ENCODE results near the gene TAF9. TPM values are rescaled to one million over a fixed set of nuclear protein-coding genes. Genes with fewer than 3 reads are reported as not detected.

The TAF9 gene
- total and polyA plus RNA-seq, 2 experiments from 2014 or later: 65.1 to 146 TPM

GRCh38 chr5:69404659-69405330, 35.5 kb upstream of the TAF9 start:
- Histone ChIP-seq H3K4me3 (no peak overlapping the region), H3F3A (replicated peaks; ENCODE audit: low read depth) (no peaks in the 10 kb centered on the region), H4K20me1 (replicated peaks; ENCODE audit: insufficient read depth) (no peaks in the 10 kb centered on the region; the same call in 1 of the 2 replicates), H3K27me3 (ENCODE audit: insufficient read depth) (no peaks in the 10 kb centered on the region), H3K4me1 (ENCODE audit: insufficient read depth) (no peaks in the 10 kb centered on the region), H3K27ac (ENCODE audit: low read depth) (no peak overlapping the region), H3K4me2 (no peak overlapping the region), H3K9me2 (ENCODE audit: insufficient read depth) (no peaks in the 10 kb centered on the region; the same call in 1 of the 2 replicates), H3K36me3 (ENCODE audit: insufficient read depth) (peaks cover 8% of the 10 kb centered on the region; the same call in 1 of the 2 replicates), H3K79me2 (replicated peaks; ENCODE audit: insufficient read depth) (no peaks in the 10 kb centered on the region), H2AFZ (no peak overlapping the region)
- DNase-seq (ENCODE audit: low spot score) (no peak), ATAC-seq (no peak)
- H3K27me3 Mint-ChIP-seq (ENCODE audit: insufficient read depth, low read depth, poor library complexity): no peaks in the 10 kb centered on the region
- H3K36me3 Mint-ChIP-seq (ENCODE audit: low read depth): peaks cover 40% of the 10 kb centered on the region
- no peak overlapping the region for H3K27ac Mint-ChIP-seq
- H3K9me3 Mint-ChIP-seq: no peaks in the 10 kb centered on the region
- no peak overlapping the region for H3K4me3 Mint-ChIP-seq
- TF ChIP-seq NANOG (IDR thresholded peaks at IDR 0.05; ENCODE audit: borderline replicate concordance): no peak
- TF ChIP-seq STAT1 (IDR thresholded peaks at IDR 0.05; ENCODE audit: unreplicated experiment): no peak
- TF ChIP-seq EZH2 (IDR thresholded peaks at IDR 0.05; ENCODE audit: low read depth, unreplicated experiment): no peak
- no peak for TF ChIP-seq POLR2AphosphoS5 (IDR thresholded peaks at IDR 0.05; ENCODE audit: low read depth)
- TF ChIP-seq, protein P1, sequence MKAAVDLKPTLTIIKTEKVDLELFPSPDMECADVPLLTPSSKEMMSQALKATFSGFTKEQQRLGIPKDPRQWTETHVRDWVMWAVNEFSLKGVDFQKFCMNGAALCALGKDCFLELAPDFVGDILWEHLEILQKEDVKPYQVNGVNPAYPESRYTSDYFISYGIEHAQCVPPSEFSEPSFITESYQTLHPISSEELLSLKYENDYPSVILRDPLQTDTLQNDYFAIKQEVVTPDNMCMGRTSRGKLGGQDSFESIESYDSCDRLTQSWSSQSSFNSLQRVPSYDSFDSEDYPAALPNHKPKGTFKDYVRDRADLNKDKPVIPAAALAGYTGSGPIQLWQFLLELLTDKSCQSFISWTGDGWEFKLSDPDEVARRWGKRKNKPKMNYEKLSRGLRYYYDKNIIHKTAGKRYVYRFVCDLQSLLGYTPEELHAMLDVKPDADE (IDR thresholded peaks at IDR 0.05): no peak
- TF ChIP-seq, protein P2, sequence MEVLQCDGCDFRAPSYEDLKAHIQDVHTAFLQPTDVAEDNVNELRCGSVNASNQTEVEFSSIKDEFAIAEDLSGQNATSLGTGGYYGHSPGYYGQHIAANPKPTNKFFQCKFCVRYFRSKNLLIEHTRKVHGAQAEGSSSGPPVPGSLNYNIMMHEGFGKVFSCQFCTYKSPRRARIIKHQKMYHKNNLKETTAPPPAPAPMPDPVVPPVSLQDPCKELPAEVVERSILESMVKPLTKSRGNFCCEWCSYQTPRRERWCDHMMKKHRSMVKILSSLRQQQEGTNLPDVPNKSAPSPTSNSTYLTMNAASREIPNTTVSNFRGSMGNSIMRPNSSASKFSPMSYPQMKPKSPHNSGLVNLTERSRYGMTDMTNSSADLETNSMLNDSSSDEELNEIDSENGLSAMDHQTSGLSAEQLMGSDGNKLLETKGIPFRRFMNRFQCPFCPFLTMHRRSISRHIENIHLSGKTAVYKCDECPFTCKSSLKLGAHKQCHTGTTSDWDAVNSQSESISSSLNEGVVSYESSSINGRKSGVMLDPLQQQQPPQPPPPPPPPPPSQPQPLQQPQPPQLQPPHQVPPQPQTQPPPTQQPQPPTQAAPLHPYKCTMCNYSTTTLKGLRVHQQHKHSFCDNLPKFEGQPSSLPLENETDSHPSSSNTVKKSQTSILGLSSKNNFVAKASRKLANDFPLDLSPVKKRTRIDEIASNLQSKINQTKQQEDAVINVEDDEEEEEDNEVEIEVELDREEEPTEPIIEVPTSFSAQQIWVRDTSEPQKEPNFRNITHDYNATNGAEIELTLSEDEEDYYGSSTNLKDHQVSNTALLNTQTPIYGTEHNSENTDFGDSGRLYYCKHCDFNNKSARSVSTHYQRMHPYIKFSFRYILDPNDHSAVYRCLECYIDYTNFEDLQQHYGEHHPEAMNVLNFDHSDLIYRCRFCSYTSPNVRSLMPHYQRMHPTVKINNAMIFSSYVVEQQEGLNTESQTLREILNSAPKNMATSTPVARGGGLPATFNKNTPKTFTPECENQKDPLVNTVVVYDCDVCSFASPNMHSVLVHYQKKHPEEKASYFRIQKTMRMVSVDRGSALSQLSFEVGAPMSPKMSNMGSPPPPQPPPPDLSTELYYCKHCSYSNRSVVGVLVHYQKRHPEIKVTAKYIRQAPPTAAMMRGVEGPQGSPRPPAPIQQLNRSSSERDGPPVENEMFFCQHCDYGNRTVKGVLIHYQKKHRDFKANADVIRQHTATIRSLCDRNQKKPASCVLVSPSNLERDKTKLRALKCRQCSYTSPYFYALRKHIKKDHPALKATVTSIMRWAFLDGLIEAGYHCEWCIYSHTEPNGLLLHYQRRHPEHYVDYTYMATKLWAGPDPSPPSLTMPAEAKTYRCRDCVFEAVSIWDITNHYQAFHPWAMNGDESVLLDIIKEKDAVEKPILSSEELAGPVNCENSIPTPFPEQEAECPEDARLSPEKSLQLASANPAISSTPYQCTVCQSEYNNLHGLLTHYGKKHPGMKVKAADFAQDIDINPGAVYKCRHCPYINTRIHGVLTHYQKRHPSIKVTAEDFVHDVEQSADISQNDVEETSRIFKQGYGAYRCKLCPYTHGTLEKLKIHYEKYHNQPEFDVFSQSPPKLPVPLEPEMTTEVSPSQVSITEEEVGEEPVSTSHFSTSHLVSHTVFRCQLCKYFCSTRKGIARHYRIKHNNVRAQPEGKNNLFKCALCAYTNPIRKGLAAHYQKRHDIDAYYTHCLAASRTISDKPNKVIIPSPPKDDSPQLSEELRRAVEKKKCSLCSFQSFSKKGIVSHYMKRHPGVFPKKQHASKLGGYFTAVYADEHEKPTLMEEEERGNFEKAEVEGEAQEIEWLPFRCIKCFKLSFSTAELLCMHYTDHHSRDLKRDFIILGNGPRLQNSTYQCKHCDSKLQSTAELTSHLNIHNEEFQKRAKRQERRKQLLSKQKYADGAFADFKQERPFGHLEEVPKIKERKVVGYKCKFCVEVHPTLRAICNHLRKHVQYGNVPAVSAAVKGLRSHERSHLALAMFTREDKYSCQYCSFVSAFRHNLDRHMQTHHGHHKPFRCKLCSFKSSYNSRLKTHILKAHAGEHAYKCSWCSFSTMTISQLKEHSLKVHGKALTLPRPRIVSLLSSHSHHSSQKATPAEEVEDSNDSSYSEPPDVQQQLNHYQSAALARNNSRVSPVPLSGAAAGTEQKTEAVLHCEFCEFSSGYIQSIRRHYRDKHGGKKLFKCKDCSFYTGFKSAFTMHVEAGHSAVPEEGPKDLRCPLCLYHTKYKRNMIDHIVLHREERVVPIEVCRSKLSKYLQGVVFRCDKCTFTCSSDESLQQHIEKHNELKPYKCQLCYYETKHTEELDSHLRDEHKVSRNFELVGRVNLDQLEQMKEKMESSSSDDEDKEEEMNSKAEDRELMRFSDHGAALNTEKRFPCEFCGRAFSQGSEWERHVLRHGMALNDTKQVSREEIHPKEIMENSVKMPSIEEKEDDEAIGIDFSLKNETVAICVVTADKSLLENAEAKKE (CRISPR knock-in tag; IDR thresholded peaks at IDR 0.05): no peak
- no peak for TF ChIP-seq ZNF114 (CRISPR knock-in tag; IDR thresholded peaks at IDR 0.05)
- no peak for TF ChIP-seq CREB1 (CRISPR knock-in tag; IDR thresholded peaks at IDR 0.05; ENCODE audit: low read depth)
- no peak for TF ChIP-seq ZNF331 (CRISPR knock-in tag; IDR thresholded peaks at IDR 0.05; ENCODE audit: low read depth)
- TF ChIP-seq REST (IDR thresholded peaks at IDR 0.05; ENCODE audit: unreplicated experiment): no peak
- no peak for TF ChIP-seq EZH2phosphoT487 (IDR thresholded peaks at IDR 0.05; ENCODE audit: unreplicated experiment)
- no peak for TF ChIP-seq JUNB (IDR thresholded peaks at IDR 0.05; ENCODE audit: unreplicated experiment)
- no peak for TF ChIP-seq CTCF (conservative IDR thresholded peaks at IDR 0.05; ENCODE audit: low read depth in 2 of 2)
- no peaks in the 10 kb centered on the region for H3K4me1 Mint-ChIP-seq

Data from GM23338 (cell line).